H9 (cell line): ENCODE measurements around the gene UNC13C. TPM values are rescaled to one million over a fixed set of nuclear protein-coding genes. Genes with fewer than 3 reads are reported as not detected.

ENCODE experiments used
- DNase-seq: peaks from one replicate; pipeline ENCODE4 v3.0.0-alpha.2; 2017
- H2AFZ ChIP-seq: one replicate; pipeline ENCODE4 v1.6.1; 2013; ENCODE audit warnings: mild to moderate bottlenecking, low read length, control low read depth, moderate library complexity
- H2AK5ac ChIP-seq: 2 replicates; pipeline ENCODE4 v1.6.1; 2013; ENCODE audit warnings: low read length, control low read depth, mixed read lengths; ENCODE audit not compliant: insufficient read length
- H2BK120ac ChIP-seq: one replicate; pipeline ENCODE4 v1.6.1; 2013; ENCODE audit warnings: low read depth, mild to moderate bottlenecking, low read length, control low read depth, inconsistent platforms; ENCODE audit not compliant: poor library complexity, severe bottlenecking
- H2BK12ac ChIP-seq: 2 replicates; pipeline ENCODE4 v1.6.1; 2013; ENCODE audit warnings: low read length, control low read depth, mixed read lengths, low read depth; ENCODE audit not compliant: insufficient read length
- H2BK15ac ChIP-seq: 2 replicates; pipeline ENCODE4 v1.6.1; 2013; ENCODE audit warnings: low read depth, low read length, control low read depth
- H2BK20ac ChIP-seq: one replicate; pipeline ENCODE4 v1.6.1; 2013; ENCODE audit warnings: low read depth, mild to moderate bottlenecking, low read length, control low read depth, inconsistent platforms; ENCODE audit not compliant: poor library complexity, severe bottlenecking
- H2BK5ac ChIP-seq: 2 replicates; pipeline ENCODE4 v1.6.1; 2013; ENCODE audit warnings: low read length, control low read depth, mixed read lengths; ENCODE audit not compliant: insufficient read length
- H3K14ac ChIP-seq: 2 replicates; pipeline ENCODE4 v1.6.1; 2013; ENCODE audit warnings: low read length, control low read depth; ENCODE audit not compliant: insufficient read depth
- H3K18ac ChIP-seq: 2 replicates; pipeline ENCODE4 v1.6.1; 2013; ENCODE audit warnings: low read depth, mild to moderate bottlenecking, mixed read lengths, low read length, control low read depth; ENCODE audit not compliant: insufficient read length
- H3K23ac ChIP-seq: 2 replicates; pipeline ENCODE4 v1.6.1; 2013; ENCODE audit warnings: low read length, control low read depth, mixed read lengths, low read depth; ENCODE audit not compliant: insufficient read length
- H3K23me2 ChIP-seq: 2 replicates; pipeline ENCODE4 v1.6.1; 2013; ENCODE audit warnings: low read depth, mild to moderate bottlenecking, mixed read lengths, low read length, control low read depth; ENCODE audit not compliant: insufficient read length, poor library complexity, severe bottlenecking
- H3K27ac ChIP-seq: 2 replicates; pipeline ENCODE4 v1.5.1; 2013; ENCODE audit warnings: low read length, control low read depth, mixed read lengths, low read depth; ENCODE audit not compliant: insufficient read length
- H3K27me3 ChIP-seq: 2 replicates; pipeline ENCODE4 v1.6.1; 2013; ENCODE audit warnings: low read length, control low read depth, inconsistent platforms; ENCODE audit not compliant: insufficient read depth
- H3K4ac ChIP-seq: 2 replicates; pipeline ENCODE4 v1.6.1; 2013; ENCODE audit warnings: low read depth, mild to moderate bottlenecking, control low read depth, inconsistent platforms, low read length, moderate library complexity
- H3K4me1 ChIP-seq: 2 replicates; pipeline ENCODE4 v1.6.1; 2013; ENCODE audit warnings: low read length, control low read depth, inconsistent platforms; ENCODE audit not compliant: insufficient read depth
- H3K4me2 ChIP-seq: 2 replicates; pipeline ENCODE4 v1.6.1; 2013; ENCODE audit warnings: low read length, control low read depth, mixed read lengths; ENCODE audit not compliant: insufficient read length, insufficient read depth
- H3K56ac ChIP-seq: 2 replicates; pipeline ENCODE4 v1.6.1; 2013; ENCODE audit warnings: low read depth, mild to moderate bottlenecking, mixed read lengths, low read length, control low read depth; ENCODE audit not compliant: insufficient read length
- H3K79me1 ChIP-seq: 2 replicates; pipeline ENCODE4 v1.6.1; 2013; ENCODE audit warnings: low read depth, mild to moderate bottlenecking, moderate library complexity, low read length, control low read depth, inconsistent platforms; ENCODE audit not compliant: insufficient read depth, poor library complexity, severe bottlenecking
- H3K79me2 ChIP-seq: 2 replicates; pipeline ENCODE4 v1.6.1; 2013; ENCODE audit warnings: low read length, control low read depth, inconsistent platforms; ENCODE audit not compliant: insufficient read depth
- H3K9ac ChIP-seq: 2 replicates; pipeline ENCODE4 v1.6.1; 2013; ENCODE audit warnings: low read length, control low read depth, mixed read lengths; ENCODE audit not compliant: insufficient read length; ENCODE audit errors: extremely low read depth
- H3K9me3 ChIP-seq: one replicate; pipeline ENCODE4 v1.6.1; 2013; ENCODE audit warnings: low read depth, low read length, inconsistent platforms; ENCODE audit not compliant: control insufficient read depth
- H3T11ph ChIP-seq: one replicate; pipeline ENCODE4 v1.6.1; 2013; ENCODE audit warnings: mild to moderate bottlenecking, low read length, control low read depth, inconsistent platforms
- H4K20me1 ChIP-seq: one replicate; pipeline ENCODE4 v1.6.1; 2013; ENCODE audit not compliant: control insufficient read depth, insufficient read length, insufficient read depth
- H4K5ac ChIP-seq: 2 replicates; pipeline ENCODE4 v1.6.1; 2013; ENCODE audit warnings: low read depth, mild to moderate bottlenecking, mixed read lengths, low read length, control low read depth; ENCODE audit not compliant: insufficient read length
- H4K8ac ChIP-seq: replicated peaks from 2 replicates; pipeline ENCODE4 v1.6.1; 2013; ENCODE audit warnings: low read length, control low read depth, mixed read lengths, low read depth; ENCODE audit not compliant: insufficient read length
- H4K91ac ChIP-seq: 2 replicates; pipeline ENCODE4 v1.6.1; 2013; ENCODE audit warnings: low read depth, mild to moderate bottlenecking, moderate library complexity, mixed read lengths, low read length, control low read depth; ENCODE audit not compliant: insufficient read length
- H3K27ac Mint-ChIP-seq, 3 experiments: 2 replicates in 2 of 3; 3 replicates in 1 of 3; pipeline ENCODE4 v1.8.0; 2020 to 2021; ENCODE audit warnings: mixed read lengths in 3 of 3, mild to moderate bottlenecking in 1 of 3, moderate library complexity in 1 of 3
- H3K27me3 Mint-ChIP-seq: 2 replicates; pipeline ENCODE4 v1.8.0; 2021; ENCODE audit warnings: low read depth, mild to moderate bottlenecking, moderate library complexity, mixed read lengths
- H3K36me3 Mint-ChIP-seq, 3 experiments: 2 replicates in 2 of 3; 3 replicates in 1 of 3; pipeline ENCODE4 v1.8.0; 2020 to 2021; ENCODE audit warnings: low read depth in 3 of 3, mixed read lengths in 3 of 3; ENCODE audit not compliant: insufficient read depth in 1 of 3
- H3K4me1 Mint-ChIP-seq, 2 experiments: 2 replicates each; pipeline ENCODE4 v1.8.0; 2020; ENCODE audit warnings: mixed read lengths in 2 of 2
- H3K4me3 Mint-ChIP-seq, 2 experiments: 2 replicates in 1 of 2; 3 replicates in 1 of 2; pipeline ENCODE4 v1.8.0; 2020 to 2021; ENCODE audit warnings: mild to moderate bottlenecking in 2 of 2, mixed read lengths in 2 of 2, moderate library complexity in 1 of 2
- H3K9me3 Mint-ChIP-seq, 2 experiments: 2 replicates in 1 of 2; 3 replicates in 1 of 2; pipeline ENCODE4 v1.8.0; 2020; ENCODE audit warnings: mild to moderate bottlenecking in 2 of 2, mixed read lengths in 2 of 2, moderate library complexity in 1 of 2
- CTCF ChIP-seq: fragments of 200-600 bp; sonication (generic); conservative IDR thresholded peaks from 3 replicates; pipeline ENCODE4 v1.8.0; 2021; ENCODE audit warnings: antibody characterized with exemption, mild to moderate bottlenecking
- WGBS: extraction: QIAGEN DNeasy Blood & Tissue Kit; methylation state at CpG from one replicate; pipeline ENCODE4 v1.1.7; 2013; ENCODE audit warnings: missing lambda C conversion rate, low lambda C conversion rate, mixed read lengths; ENCODE audit not compliant: insufficient read length; ENCODE audit errors: extremely low coverage; 5-methylcytosine and 5-hydroxymethylcytosine counted together
- total RNA-seq: library from RNA; stranded (reverse); gene quantifications from 2 replicates; pipeline ENCODE4 v1.2.1, GENCODE V29; 2021

The UNC13C gene
- total RNA-seq, 1 experiment from 2014 or later = 0.02 TPM

- no peak for TF ChIP-seq CTCF
- H3K4me2 ChIP-seq = no peak overlapping the region
- no peak overlapping the region for H3K9ac ChIP-seq
- H3K27me3 ChIP-seq = no peaks in the 10 kb centered on the region
- H4K8ac ChIP-seq = no peak overlapping the region
- no peak overlapping the region for H3K23ac ChIP-seq
- no peak overlapping the region for H2AK5ac ChIP-seq
- Mint-ChIP-seq H3K36me3 (no peaks in the 10 kb centered on the region), H3K4me3 (no peak overlapping the region), H3K27ac (0 out of 7 replicates have a peak overlapping the region, but pooled peaks of 1 of the 3 experiments have one; percentile 18), H3K4me1 (no peaks in the 10 kb centered on the region; a peak in 1 of 4 replicates), H3K9me3 (no peaks in the 10 kb centered on the region), H3K27me3 (no peaks in the 10 kb centered on the region)
- no peak overlapping the region for H3K56ac ChIP-seq
- H3K79me1 ChIP-seq = no peaks in the 10 kb centered on the region
- no peak overlapping the region for H3K18ac ChIP-seq
- H3K14ac ChIP-seq = no peak overlapping the region
- H3K79me2 ChIP-seq = no peaks in the 10 kb centered on the region
- H2BK120ac ChIP-seq = no peak overlapping the region
- H2BK5ac ChIP-seq = no peak overlapping the region
- H4K20me1 ChIP-seq = no peaks in the 10 kb centered on the region
- H4K5ac ChIP-seq = no peak overlapping the region
- DNase-seq = no peak
- H2BK20ac ChIP-seq = no peak overlapping the region
- H3T11ph ChIP-seq = no peak overlapping the region
- H3K9me3 ChIP-seq = no peaks in the 10 kb centered on the region
- no peak overlapping the region for H4K91ac ChIP-seq
- no CpG with 5 or more reads among the region's 2 CpGs for WGBS
- no peak overlapping the region for H2BK12ac ChIP-seq
- H3K23me2 ChIP-seq = no peaks in the 10 kb centered on the region
- no peak overlapping the region for H3K27ac ChIP-seq
- H2AFZ ChIP-seq = no peak overlapping the region
- no peak overlapping the region for H3K4ac ChIP-seq
- H2BK15ac ChIP-seq = no peak overlapping the region
- no peaks in the 10 kb centered on the region for H3K4me1 ChIP-seq
These were observed 230.5 kb downstream of the UNC13C start for GRCh38 chr15:54208786-54209185.
